HG03139 (cell line): Measurements from ENCODE around the gene IL2.

Experiments used
- ATAC-seq: cut with Tn5 transposase; IDR thresholded peaks from one replicate; pipeline ENCODE4 v1.9.1; 2021; ENCODE audit not compliant: unreplicated experiment

The IL2 gene

GRCh38 chr4:122456231-122457116, at the start of gene IL2:
Gene IL2 (minus strand): TSS chr4:122456725. CDS start chr4:122456440, 285 bp downstream.
- ATAC-seq, result no peak

DNA sequence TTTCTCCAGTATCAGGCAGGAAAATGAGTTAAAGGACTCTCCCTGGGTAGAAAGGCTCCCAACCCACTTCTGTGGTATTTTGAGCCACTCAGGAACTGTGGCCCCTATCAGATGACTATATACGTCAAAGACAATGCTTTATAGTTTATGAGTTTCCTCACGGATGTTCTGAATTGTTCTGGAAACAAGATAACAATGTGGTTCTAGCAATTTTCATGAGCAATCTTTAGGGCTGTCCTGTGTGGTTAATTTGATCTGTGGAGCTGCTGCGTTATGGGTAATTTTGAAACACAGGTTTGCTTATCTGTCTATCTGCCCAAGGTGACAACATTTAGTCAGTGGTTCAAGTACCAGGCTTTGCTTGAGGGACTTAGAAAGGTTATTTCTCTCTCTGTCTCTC, 46.7 kb upstream of the IL2 start:
- ATAC-seq, result no peak

GRCh38 chr4:122500852-122501501, 44.5 kb upstream of the IL2 start:
- ATAC-seq, result no peak

GRCh38 chr4:122489061-122489460, 32.5 kb upstream of the IL2 start:
- no peak for ATAC-seq

GRCh38 chr4:122483481-122483880, 27.0 kb upstream of the IL2 start:
- no peak for ATAC-seq

GRCh38 chr4:122481766-122482405, 25.4 kb upstream of the IL2 start:
- ATAC-seq, result no peak

DNA sequence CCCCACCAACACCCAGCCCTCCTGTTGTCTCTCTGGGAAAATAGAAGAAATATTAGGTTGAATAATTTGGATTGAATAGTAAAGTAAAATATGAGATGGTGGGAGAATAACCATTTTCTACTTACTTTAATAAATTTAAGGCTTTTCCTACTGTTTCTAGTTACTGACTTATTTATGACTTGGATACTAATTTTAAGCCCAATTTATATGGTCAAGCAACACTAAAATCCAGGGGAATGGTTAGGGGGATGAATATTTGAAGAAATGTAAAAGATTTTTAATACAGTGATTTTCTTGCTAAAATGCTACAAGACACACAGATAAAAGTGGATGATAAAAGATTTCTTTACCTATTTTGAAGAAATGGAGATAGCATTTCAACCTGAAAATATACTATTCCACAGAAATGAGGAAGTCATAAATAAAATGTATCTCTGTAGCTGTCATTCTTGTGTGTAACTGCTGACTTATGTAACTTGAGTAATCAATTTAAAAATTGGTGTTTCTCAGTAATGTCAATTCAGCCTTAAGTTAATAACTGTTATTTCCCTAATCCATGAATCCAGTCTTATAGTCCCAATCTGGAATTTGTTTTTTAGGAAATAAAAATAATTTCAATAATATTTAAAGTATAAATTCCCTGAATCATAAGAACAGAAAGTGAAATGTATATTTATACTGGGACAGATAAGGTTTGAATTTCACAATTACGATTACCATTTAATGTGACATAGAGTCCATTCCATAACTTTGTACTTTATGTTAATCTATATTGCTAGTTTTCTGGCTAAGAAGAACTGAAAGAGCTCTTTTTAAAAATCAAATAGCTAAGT, 24.3 kb upstream of the IL2 start:
- ATAC-seq, result no peak

DNA sequence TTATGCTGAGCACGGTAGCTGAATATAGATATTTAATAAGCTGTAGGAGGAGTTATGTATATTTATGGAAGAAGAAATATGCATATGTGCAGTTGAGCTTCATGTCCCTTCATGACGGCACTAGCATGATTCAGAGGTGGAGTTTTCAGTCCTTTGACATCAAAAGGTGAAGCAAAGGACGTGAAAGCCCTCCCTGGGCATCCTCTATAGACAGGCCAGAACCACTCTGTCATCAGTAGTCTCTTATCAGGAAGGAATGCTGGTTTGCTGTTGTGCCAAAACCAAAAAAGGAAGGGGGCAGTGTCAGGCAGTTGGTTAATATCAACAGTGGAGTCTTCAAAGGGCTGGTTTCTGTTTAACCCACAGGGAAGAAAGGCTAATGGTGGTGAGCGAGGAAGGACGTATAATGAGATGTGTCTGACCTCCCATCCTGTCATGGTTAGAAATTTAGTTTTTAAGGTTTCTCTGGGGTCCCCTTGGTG, 23.5 kb upstream of the IL2 start:
- ATAC-seq, result no peak

- no peak for ATAC-seq
These were observed 20.2 kb upstream of the IL2 start for GRCh38 chr4:122476745-122477144.

GRCh38 chr4:122476126-122476525, 19.6 kb upstream of the IL2 start:
- no peak for ATAC-seq

DNA sequence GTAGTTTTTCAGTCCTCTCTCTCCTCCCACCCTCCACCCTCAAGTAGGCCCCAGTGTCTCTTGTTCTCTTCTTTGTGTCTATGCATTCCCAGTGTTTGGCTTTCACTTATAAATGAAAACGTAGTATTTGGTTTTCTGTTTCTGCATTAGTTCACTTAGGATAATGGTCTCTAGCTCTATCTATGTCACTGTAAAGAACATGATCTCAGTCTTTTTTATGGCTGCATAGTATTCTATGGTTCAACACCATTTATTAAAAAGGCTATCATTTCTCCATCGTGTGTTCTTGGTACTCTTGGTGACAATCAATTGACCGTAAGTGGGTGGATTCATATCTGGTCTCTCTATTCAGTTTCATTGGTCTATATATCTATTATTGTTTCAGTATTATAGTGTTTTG, 18.7 kb upstream of the IL2 start:
- ATAC-seq, result no peak

DNA sequence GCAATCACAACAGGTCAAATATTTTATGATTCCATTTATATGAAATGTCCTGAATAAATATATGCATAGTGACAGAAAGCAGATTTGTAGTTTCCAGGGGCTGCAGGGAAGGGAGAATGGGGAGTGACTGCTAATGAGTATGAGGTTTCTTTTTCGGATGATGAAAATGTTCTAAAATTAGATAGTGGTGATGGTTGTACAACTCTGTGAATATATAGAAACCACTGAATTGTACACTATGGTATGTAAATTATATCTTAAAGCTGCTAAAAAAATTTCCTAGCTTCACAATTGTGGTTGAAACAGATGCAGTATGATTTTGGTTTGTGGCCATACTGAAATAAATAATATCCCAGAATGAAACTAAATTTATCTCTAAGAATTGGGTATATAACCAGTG, 12.9 kb upstream of the IL2 start:
- ATAC-seq, result no peak

DNA sequence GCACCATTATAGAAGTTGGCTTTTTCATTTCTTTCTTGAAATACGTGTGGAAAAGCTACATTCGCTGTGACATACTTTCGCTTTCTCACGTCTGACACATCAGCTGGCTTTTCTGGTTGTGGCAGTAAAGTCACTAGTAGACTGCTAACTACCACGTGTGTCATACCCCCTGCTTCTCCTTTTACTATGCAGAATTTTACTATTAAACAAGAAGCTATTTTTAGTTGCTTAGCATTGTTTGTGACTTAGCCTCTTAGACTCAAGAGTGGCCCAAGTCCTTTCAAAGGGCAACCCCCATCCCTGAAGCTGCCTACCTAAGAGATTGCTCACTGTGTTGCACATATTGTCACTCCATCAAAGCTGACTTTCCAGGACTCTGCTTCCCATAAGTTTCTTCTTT, 2.1 kb upstream of the IL2 start:
- peak; percentile 75 for ATAC-seq

DNA sequence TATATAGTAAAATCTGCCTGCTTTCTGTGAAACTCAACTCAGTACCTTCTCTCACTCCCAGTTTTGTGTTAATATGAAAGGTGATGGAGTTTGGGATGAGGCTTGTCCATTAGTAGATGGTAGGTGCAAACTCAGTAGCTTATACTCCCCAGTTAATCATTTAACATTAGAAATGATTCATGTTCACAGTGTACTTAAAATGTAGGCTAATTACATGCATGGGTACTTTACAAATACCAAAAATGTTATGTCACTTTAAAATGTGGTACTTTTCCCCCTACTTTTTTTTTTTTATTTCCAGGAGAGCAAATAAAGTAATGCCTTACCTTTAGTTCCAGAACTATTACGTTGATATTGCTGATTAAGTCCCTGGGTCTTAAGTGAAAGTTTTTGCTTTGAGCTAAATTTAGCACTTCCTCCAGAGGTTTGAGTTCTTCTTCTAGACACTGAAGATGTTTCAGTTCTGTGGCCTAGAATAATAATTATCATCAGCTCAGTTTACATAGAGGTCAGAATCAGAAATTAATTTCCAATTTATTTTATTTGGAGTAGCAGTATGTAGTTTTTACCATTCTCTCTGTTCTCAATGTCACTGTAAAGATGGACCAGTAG, 3.0 kb downstream of the IL2 start:
- ATAC-seq, result no peak

- no peak for ATAC-seq
These were observed 5.7 kb downstream of the IL2 start for GRCh38 chr4:122450847-122451246.

DNA sequence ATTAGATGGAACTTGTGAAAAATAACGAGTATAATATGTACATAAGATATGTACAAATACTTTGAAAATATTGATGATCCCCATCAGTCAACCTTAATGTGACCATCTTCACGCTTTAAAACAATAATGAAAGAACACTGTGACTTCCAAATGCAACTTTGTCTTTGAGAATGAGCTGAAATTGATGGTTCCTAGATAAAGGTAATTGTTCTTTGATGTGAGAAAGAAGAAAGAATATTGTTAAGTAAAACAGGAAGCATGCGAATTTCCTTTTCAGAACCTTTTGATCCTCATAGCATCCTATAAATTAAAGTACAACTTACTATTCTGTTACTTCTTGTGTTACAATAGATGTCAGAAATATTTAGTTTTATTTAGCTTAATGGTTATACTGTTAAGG, 22.2 kb downstream of the IL2 start:
- ATAC-seq, result no peak

DNA sequence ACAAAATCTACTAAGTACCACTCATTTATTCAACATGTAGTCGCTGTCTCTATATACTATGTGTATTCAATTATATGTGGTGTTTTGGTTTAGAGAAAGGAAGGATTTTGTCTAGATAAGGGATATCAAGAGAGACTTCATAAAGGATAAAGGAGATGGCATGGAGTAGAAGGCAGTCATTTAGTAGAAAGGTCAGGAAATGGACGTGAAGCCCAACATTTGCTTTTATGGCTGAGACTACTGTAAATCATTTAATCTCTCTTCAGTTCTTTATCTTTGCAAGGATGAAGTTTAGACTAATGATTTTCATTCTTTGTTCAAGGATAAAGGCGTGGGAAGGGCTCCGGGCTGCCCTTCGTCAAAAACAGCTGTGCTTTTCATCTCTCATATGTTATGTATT, 25.2 kb downstream of the IL2 start:
- no peak for ATAC-seq

- ATAC-seq, result no peak
These were observed 33.3 kb downstream of the IL2 start for GRCh38 chr4:122423246-122423645.

DNA sequence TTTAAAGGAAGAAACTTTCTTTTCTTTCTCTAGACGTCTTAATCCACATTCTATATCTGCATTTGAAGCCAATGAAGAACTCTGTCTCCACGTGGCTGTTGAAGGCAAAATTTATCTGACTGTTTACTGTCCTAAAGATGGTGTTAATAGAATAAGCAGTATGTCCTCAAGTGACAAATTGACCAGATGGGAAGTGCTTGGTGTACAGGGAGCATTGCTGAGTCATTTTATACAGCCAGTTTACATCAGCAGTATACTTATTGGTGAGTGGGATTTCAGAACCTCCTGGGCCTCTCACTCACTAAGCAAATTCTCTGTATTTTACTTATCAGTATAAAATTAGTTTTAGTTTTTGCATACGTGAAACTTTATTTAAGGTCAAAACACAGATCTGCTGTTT, 44.0 kb downstream of the IL2 start:
- ATAC-seq, result no peak

GRCh38 chr4:122403861-122404260, 52.7 kb downstream of the IL2 start:
- ATAC-seq, result no peak
